Smooth muscle cell (in vitro differentiated cells): Measurements from ENCODE around the gene SSH2. TPM values are rescaled to one million over a fixed set of nuclear protein-coding genes. Genes with fewer than 3 reads are reported as not detected.

Experiments used
- DNase-seq: peaks from one replicate; lab custom pipeline; 2025; ENCODE audit not compliant: unreplicated experiment; lab: John Stamatoyannopoulos, UW
- H2AFZ ChIP-seq: fragments of 200-600 bp; sonication (generic); 2 replicates; pipeline ENCODE4 v1.6.0; 2016; ENCODE audit warnings: antibody characterized with exemption, low read depth, mild to moderate bottlenecking
- H3F3A ChIP-seq: fragments of 200-600 bp; sonication (generic); 2 replicates; pipeline ENCODE4 v1.6.0; 2017; ENCODE audit warnings: antibody characterized with exemption, low read depth
- H3K27ac ChIP-seq: fragments of 200-600 bp; sonication (generic); 2 replicates; pipeline ENCODE4 v1.5.1; 2016; ENCODE audit warnings: low read depth, mild to moderate bottlenecking
- H3K27me3 ChIP-seq: fragments of 200-600 bp; sonication (generic); 2 replicates; pipeline ENCODE4 v1.6.1; 2016; ENCODE audit warnings: low read depth, mild to moderate bottlenecking
- H3K36me3 ChIP-seq: fragments of 200-600 bp; sonication (generic); 2 replicates; pipeline ENCODE4 v1.5.1; 2016; ENCODE audit warnings: low read depth
- H3K4me1 ChIP-seq: fragments of 200-600 bp; sonication (generic); 2 replicates; pipeline ENCODE4 v1.5.1; 2016; ENCODE audit warnings: low read depth
- H3K4me2 ChIP-seq: fragments of 200-600 bp; sonication (generic); 2 replicates; pipeline ENCODE4 v1.6.0; 2016; ENCODE audit warnings: mild to moderate bottlenecking
- H3K4me3 ChIP-seq: fragments of 200-600 bp; sonication (generic); 2 replicates; pipeline ENCODE4 v1.5.1; 2016; ENCODE audit warnings: mild to moderate bottlenecking
- H3K79me2 ChIP-seq: fragments of 200-600 bp; sonication (generic); 2 replicates; pipeline ENCODE4 v1.6.0; 2016; ENCODE audit warnings: low read depth, mild to moderate bottlenecking
- H3K9ac ChIP-seq: fragments of 200-600 bp; sonication (generic); 2 replicates; pipeline ENCODE4 v1.6.0; 2016; ENCODE audit warnings: low read depth
- H3K9me3 ChIP-seq: fragments of 200-600 bp; sonication (generic); replicated peaks from 2 replicates; pipeline ENCODE4 v1.5.1; 2016; ENCODE audit warnings: low read depth
- H4K20me1 ChIP-seq: fragments of 200-600 bp; sonication (generic); 2 replicates; pipeline ENCODE4 v1.6.0; 2016; ENCODE audit warnings: low read depth
- WGBS: methylation state at CpG from one replicate; pipeline ENCODE4 v1.1.7; 2016; ENCODE audit warnings: low lambda C conversion rate; 5-methylcytosine and 5-hydroxymethylcytosine counted together
- polyA plus RNA-seq: library from polyadenylated mRNA; unstranded; fragments of >200 nt; fragmentation: Nextera tagmentation; extraction: Ambion mirVana; gene quantifications from 2 replicates; pipeline ENCODE4 v1.2.1, GENCODE V29; 2016
- total RNA-seq: library from RNA; depleted of rRNA; stranded (reverse); fragments of >200 nt; gene quantifications from 2 replicates; pipeline ENCODE4 v1.2.3, GENCODE V29; 2014
- TF ChIP-seq, protein P1 (sequence below): fragments of 200-600 bp; sonication (generic); IDR thresholded peaks from 2 replicates; pipeline ENCODE4 v1.5.1; 2017; ENCODE audit warnings: borderline replicate concordance, mild to moderate bottlenecking, antibody characterized with exemption; ENCODE audit not compliant: insufficient read depth, poor library complexity, severe bottlenecking

The SSH2 gene, protein sequence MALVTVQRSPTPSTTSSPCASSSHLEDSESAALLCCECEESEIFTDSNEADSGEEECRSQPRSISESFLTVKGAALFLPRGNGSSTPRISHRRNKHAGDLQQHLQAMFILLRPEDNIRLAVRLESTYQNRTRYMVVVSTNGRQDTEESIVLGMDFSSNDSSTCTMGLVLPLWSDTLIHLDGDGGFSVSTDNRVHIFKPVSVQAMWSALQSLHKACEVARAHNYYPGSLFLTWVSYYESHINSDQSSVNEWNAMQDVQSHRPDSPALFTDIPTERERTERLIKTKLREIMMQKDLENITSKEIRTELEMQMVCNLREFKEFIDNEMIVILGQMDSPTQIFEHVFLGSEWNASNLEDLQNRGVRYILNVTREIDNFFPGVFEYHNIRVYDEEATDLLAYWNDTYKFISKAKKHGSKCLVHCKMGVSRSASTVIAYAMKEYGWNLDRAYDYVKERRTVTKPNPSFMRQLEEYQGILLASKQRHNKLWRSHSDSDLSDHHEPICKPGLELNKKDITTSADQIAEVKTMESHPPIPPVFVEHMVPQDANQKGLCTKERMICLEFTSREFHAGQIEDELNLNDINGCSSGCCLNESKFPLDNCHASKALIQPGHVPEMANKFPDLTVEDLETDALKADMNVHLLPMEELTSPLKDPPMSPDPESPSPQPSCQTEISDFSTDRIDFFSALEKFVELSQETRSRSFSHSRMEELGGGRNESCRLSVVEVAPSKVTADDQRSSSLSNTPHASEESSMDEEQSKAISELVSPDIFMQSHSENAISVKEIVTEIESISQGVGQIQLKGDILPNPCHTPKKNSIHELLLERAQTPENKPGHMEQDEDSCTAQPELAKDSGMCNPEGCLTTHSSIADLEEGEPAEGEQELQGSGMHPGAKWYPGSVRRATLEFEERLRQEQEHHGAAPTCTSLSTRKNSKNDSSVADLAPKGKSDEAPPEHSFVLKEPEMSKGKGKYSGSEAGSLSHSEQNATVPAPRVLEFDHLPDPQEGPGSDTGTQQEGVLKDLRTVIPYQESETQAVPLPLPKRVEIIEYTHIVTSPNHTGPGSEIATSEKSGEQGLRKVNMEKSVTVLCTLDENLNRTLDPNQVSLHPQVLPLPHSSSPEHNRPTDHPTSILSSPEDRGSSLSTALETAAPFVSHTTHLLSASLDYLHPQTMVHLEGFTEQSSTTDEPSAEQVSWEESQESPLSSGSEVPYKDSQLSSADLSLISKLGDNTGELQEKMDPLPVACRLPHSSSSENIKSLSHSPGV (N-terminal part only)
- total RNA-seq, result 8.8 and 9.7 TPM in 2 replicates
- polyA plus RNA-seq, result 10.4 and 14.3 TPM in 2 replicates

DNA sequence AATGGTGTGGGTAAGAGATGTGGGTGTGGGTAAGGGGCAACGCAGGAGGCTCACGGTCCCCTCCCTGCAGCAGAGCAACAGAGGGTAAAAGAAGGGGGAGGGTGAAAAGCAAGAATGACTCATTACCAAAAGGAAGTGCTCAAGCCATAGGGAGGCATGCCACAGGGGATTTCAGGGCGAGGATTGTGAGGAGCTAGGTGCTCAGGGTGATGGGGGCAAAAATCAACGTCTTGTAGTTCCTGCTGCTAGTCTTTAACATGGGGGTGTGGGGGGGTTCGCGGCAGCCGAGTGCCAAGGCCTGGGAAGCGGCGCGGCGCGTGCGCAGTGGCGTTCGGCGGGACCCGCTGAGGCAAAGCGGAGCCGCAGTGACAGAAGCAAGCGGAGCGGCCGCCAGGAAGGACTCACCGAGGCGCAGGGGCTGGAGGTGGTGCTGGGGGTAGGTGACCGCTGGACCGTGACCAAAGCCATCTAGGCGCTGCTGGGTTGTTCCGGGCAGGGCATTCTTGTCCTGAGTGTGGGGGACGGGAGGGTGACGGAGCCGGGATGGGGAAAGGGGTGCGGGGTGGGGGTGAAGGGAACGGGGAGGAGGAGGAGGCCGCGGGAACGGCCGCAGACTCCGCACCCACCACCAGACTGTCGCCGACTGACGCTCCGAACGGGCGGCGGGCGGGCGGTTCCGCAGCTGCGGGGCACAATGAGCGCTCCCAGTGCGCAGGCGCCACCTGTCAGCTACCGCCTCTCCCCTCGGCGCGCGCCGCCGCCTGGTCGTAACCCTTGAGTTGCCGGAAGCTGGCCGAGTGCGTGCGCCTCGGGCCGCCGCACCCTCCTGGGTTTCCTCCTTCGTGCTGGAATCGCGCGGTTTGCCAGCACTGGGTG is at the start of gene SSH2:
Gene SSH2, minus strand, starts transcription at position 696 of the 876 bp plus-strand sequence. Its CDS starts 228 bp downstream, at position 468.
- peaks cover 20% of the 10 kb centered on the region for H3K4me1 ChIP-seq
- peak within 1 kb of the TSS; percentile 91 for H3K4me2 ChIP-seq
- H3F3A ChIP-seq, result no peaks in the 10 kb centered on the region
- no peaks in the 10 kb centered on the region for H3K27me3 ChIP-seq
- H3K9ac ChIP-seq, result peak within 1 kb of the TSS; percentile 75
- no peaks in the 10 kb centered on the region for H3K36me3 ChIP-seq
- TF ChIP-seq, protein P1, sequence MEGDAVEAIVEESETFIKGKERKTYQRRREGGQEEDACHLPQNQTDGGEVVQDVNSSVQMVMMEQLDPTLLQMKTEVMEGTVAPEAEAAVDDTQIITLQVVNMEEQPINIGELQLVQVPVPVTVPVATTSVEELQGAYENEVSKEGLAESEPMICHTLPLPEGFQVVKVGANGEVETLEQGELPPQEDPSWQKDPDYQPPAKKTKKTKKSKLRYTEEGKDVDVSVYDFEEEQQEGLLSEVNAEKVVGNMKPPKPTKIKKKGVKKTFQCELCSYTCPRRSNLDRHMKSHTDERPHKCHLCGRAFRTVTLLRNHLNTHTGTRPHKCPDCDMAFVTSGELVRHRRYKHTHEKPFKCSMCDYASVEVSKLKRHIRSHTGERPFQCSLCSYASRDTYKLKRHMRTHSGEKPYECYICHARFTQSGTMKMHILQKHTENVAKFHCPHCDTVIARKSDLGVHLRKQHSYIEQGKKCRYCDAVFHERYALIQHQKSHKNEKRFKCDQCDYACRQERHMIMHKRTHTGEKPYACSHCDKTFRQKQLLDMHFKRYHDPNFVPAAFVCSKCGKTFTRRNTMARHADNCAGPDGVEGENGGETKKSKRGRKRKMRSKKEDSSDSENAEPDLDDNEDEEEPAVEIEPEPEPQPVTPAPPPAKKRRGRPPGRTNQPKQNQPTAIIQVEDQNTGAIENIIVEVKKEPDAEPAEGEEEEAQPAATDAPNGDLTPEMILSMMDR, result no peak
- H4K20me1 ChIP-seq, result no peaks in the 10 kb centered on the region
- no peaks in the 10 kb centered on the region for H3K9me3 ChIP-seq
- peaks cover 44% of the 10 kb centered on the region for H3K79me2 ChIP-seq
- peak within 1 kb of the TSS; percentile 93 for H2AFZ ChIP-seq
- peak; percentile 61 for DNase-seq
- WGBS, result 1% methylated on average over 60 of the region's 71 CpGs
- H3K4me3 ChIP-seq, result peak within 1 kb of the TSS; percentile 85
- H3K27ac ChIP-seq, result peak within 1 kb of the TSS; percentile 52

DNA sequence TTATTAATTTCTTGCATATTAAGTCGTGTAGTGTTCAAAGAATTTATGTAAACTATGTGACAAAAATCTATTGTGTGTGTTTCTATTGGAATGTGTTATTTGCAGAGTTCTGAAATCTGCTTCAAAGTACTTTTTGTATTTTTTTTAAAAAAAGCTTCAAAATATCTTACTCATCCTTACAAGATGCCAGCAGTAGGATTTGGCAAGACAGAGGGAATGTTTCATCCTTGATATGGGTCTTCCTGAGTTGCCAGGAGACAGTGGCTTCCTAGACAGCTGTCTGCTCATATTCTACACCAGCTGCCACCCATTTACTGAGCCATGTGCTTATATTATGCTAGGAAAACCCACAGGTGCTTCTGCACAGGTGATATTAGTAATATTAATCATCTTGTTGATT is 47.8 kb upstream of the SSH2 start:
- no peaks in the 10 kb centered on the region for H3K79me2 ChIP-seq
- H3K4me2 ChIP-seq, result no peak overlapping the region
- no peaks in the 10 kb centered on the region for H3K27me3 ChIP-seq
- DNase-seq, result no peak
- H3K9ac ChIP-seq, result no peak overlapping the region
- TF ChIP-seq, protein P1, result no peak
- no peaks in the 10 kb centered on the region for H3F3A ChIP-seq
- H3K27ac ChIP-seq, result no peak overlapping the region
- H2AFZ ChIP-seq, result no peak overlapping the region
- WGBS, result 40% methylated on average over 1 of the region's 1 CpG
- no peaks in the 10 kb centered on the region for H3K36me3 ChIP-seq
- no peaks in the 10 kb centered on the region for H3K4me1 ChIP-seq
- no peaks in the 10 kb centered on the region for H3K9me3 ChIP-seq
- H4K20me1 ChIP-seq, result no peaks in the 10 kb centered on the region
- no peak overlapping the region for H3K4me3 ChIP-seq

DNA sequence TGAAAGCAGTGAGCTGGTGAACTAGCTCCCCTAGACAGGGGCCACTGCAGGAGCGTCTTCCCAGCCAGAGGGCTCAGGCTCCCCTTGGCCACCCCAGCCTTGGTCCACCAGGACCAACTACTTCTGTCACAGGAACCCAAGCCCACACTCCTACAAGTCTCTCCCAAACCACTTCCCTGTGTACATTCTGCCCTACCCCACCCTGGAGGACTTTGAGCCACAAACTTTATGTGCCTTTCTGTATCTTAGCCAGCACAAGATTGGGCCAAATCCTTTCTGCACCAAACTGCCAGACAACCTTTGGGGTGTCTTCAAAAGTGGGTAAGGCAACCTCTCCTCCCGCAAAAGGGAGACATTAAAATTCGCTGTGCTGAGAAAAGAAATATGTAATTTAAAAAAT is 43.0 kb upstream of the SSH2 start:
- Histone ChIP-seq H3K4me1 (no peaks in the 10 kb centered on the region), H3K27ac (no peak overlapping the region), H3K79me2 (no peaks in the 10 kb centered on the region), H3K9ac (no peak overlapping the region), H3K27me3 (peaks cover 4% of the 10 kb centered on the region), H3K4me2 (no peak overlapping the region), H3K9me3 (no peaks in the 10 kb centered on the region), H4K20me1 (no peaks in the 10 kb centered on the region), H2AFZ (no peak overlapping the region), H3K4me3 (no peak overlapping the region), H3K36me3 (no peaks in the 10 kb centered on the region), H3F3A (no peaks in the 10 kb centered on the region)
- TF ChIP-seq, protein P1, result no peak
- WGBS, result 91% methylated on average over 3 of the region's 3 CpGs
- no peak for DNase-seq
